ENCODE results near the gene HTR7.

HTR7 gene

DNA sequence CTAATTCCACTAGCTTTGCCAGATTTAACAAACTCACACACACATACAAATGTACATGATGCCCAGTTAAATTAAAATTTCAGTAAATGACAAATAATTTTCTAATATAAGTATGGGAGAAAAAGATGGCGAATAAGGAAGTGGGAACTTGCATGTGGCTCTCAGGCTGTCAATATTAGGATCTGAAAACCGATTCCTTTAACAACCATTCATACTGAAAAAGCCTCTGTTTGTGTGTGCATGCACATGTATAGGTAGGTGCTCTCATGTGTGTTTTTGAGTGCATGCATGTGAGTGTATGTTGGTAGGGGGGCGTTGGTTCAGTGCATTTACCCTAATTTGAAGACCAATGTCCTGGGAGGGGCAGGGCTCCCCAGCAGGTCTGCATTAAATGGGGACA is 125.3 kb downstream of the HTR7 start:
- DNase-seq: no peak

DNA sequence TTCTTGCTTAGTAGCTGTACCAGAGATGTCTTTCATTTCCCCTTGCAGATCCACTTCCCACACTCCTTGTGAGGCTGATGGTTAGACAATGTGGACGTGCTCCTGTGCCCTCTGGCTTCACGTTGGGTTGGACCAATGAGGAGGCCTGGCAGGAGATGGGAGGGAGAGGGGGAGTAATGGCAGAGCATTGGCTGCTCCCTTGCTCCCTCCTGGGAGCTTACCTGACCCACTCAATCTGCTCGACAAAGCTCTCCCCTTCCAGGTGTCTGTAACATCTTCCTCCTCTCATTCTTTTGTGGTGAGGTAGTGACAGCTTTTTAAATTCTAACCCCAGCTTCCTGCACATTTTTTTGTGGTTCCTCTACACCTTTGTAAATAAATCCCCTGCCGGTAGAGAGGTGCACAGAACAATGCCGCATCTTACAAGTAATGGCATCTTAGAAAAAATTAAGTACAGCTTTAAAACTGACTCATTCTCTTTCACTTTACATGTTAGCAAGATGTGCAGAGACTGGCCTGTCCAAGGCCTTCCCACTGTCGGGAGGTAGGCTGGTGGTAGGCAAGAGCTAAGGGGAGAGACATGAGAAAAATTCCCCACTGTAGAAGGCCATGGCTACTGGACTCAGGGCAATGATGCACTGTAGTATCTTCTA is 134.3 kb downstream of the HTR7 start:
- no peak for DNase-seq

DNA sequence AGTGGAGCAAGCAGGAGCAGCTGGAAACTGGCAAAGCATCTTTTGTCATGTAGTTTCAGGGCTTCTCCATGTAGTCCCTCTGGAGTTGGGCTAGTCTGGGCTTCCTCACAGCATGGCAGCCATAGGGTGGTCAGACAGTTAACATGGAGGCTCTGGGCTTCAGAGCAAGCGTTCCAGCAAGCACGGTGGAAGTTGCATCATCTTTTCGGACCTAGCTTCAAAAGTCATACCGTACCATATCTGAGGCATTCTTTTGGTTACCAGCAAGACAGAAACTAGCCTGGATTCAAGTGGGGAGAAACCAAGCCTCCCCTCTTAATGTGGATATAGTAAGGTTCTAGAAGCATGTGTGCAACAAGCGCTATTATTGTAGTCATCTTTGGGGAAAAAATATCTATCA is 135.0 kb downstream of the HTR7 start:
- DNase-seq: no peak

GRCh38 chr10:90718182-90718581 is 139.7 kb downstream of the HTR7 start:
- DNase-seq: no peak

GRCh38 chr10:90712529-90712928 is 145.3 kb downstream of the HTR7 start:
- no peak for DNase-seq

GRCh38 chr10:90709727-90710126 is 148.1 kb downstream of the HTR7 start:
- DNase-seq: no peak

DNA sequence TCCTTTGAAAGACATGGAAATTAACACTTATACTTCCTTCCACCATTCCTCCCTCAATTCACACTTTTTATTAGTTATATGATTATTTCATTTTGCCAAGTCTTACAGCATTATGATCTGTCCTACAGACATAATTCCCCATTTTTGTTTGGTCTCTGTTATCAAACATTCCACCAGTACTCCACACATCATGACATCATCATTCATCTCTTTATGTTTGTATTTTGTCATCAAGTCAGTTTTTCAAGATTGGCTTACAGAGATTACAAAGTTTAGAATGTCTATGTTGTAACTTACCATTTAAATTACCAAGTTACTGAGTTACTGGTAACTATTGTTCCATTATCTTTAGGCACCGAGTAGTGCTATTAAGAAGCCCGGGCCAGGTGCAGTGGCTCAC is 150.2 kb downstream of the HTR7 start:
- DNase-seq: no peak

DNA sequence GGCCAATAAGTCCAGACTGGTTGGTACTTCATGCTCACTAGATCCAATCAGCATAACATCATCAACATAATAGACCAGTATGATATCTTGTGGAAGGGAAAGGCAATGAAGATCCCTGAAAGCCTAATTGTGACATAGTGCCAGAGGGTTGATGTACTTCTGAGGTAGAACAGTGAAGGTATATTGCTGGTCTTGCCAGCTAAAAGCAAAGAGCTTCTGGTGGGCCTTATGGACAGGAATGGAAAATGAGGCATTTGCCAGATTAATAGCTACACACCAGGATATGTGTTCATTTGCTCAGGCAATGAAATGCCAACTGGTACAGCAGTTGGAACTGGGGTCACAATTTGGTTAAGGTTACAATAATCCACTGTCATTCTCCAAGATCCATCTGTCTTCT is 156.4 kb downstream of the HTR7 start:
- DNase-seq: no peak

DNA sequence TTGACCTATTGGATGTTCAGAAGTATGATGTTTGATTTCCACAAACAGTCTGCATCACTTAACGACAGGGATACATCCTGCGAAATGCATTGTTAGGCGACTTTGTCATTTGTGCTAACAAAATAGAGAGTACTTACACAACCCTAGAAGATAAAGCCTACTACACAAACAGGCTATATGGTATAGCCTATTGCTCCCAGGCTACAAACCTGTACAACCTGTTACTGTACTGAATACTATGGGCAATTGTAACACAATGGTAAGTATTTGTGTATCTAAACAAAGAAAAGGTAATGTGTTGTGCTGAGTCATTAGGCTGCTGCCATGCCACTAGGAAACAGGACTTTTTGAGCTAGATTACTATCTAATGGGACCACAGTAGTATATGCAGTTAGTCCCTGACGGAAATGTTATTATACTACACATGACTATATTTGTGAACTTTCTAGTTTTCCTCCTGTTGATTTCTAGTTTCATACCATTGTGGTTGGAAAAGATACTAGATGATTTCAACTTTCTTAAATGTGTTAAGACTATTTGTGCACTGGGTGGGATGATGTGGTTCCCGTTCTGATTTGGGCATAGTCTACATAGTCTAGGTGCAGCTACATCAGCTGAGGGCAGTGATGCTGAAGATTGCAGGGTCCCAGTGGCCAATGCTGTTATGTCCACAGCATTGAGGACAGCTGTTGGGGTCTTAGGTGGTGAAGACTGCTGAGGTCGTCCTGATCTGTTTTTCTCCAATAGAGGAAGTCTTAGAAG is 161.7 kb downstream of the HTR7 start:
- no peak for DNase-seq
